Neural crest cell (in vitro differentiated cells): ENCODE data around the gene FRS3. TPM values are rescaled to one million over a fixed set of nuclear protein-coding genes. Genes with fewer than 3 reads are reported as not detected.

ENCODE experiments used
- DNase-seq: peaks from one replicate; pipeline ENCODE4 v3.0.0; 2021; ENCODE audit warnings: low read depth, mixed read lengths, low spot score
- H3K27ac Mint-ChIP-seq: one replicate; pipeline ENCODE4 v1.8.0; 2021; ENCODE audit warnings: mild to moderate bottlenecking, mixed read lengths; ENCODE audit not compliant: unreplicated experiment
- H3K27me3 Mint-ChIP-seq: 2 replicates; pipeline ENCODE4 v1.8.0; 2021; ENCODE audit warnings: low read depth, mild to moderate bottlenecking, mixed read lengths
- H3K36me3 Mint-ChIP-seq: 2 replicates; pipeline ENCODE4 v1.8.0; 2021; ENCODE audit warnings: low read depth, mild to moderate bottlenecking, mixed read lengths
- H3K4me1 Mint-ChIP-seq: 2 replicates; pipeline ENCODE4 v1.8.0; 2021; ENCODE audit warnings: mixed read lengths
- H3K4me3 Mint-ChIP-seq: one replicate; pipeline ENCODE4 v1.8.0; 2021; ENCODE audit warnings: mild to moderate bottlenecking, mixed read lengths
- H3K9me3 Mint-ChIP-seq: 2 replicates; pipeline ENCODE4 v1.8.0; 2021; ENCODE audit warnings: mixed read lengths
- CTCF ChIP-seq: fragments of 200-600 bp; sonication (generic); conservative IDR thresholded peaks from 2 replicates; pipeline ENCODE4 v1.5.0; 2021; ENCODE audit warnings: antibody characterized with exemption, mild to moderate bottlenecking
- total RNA-seq: library from RNA; stranded (reverse); gene quantifications from 2 replicates; pipeline ENCODE4 v1.2.1, GENCODE V29; 2021

Gene FRS3
- total RNA-seq, 1 donor from 2014 or later: 7.1 TPM

- H3K9me3 Mint-ChIP-seq: no peaks in the 10 kb centered on the region
- H3K4me1 Mint-ChIP-seq: peaks cover 14% of the 10 kb centered on the region
- TF ChIP-seq CTCF: peak; percentile 96
- peaks cover 32% of the 10 kb centered on the region for H3K27me3 Mint-ChIP-seq
- DNase-seq: peak; percentile 95
- H3K4me3 Mint-ChIP-seq: peak within 1 kb of the TSS; percentile 80
- H3K27ac Mint-ChIP-seq: no peak within 1 kb of the TSS
- no peaks in the 10 kb centered on the region for H3K36me3 Mint-ChIP-seq
Observed at GRCh38 chr6:41735427-41736185, 44.1 kb downstream of the FRS3 start, which contains the start of gene TFEB. TSS of gene TFEB (minus strand) at chr6:41735608. CDS start at chr6:41691213, 44,395 bp downstream.

- Mint-ChIP-seq H3K4me1 (peaks cover 14% of the 10 kb centered on the region), H3K27ac (no peak overlapping the region), H3K9me3 (no peaks in the 10 kb centered on the region), H3K4me3 (peak overlapping the region; percentile 62), H3K27me3 (peaks cover 39% of the 10 kb centered on the region), H3K36me3 (no peaks in the 10 kb centered on the region)
- TF ChIP-seq CTCF: no peak
- DNase-seq: peak; percentile 22
Observed at GRCh38 chr6:41734666-41735426, 44.9 kb downstream of the FRS3 start.

GRCh38 chr6:41733707-41734665, 45.7 kb downstream of the FRS3 start:
- H3K4me1 Mint-ChIP-seq: peaks cover 10% of the 10 kb centered on the region
- H3K4me3 Mint-ChIP-seq: peak overlapping the region; percentile 91
- TF ChIP-seq CTCF: no peak
- H3K27me3 Mint-ChIP-seq: peaks cover 39% of the 10 kb centered on the region
- H3K36me3 Mint-ChIP-seq: no peaks in the 10 kb centered on the region
- H3K9me3 Mint-ChIP-seq: no peaks in the 10 kb centered on the region
- DNase-seq: peak; percentile 39
- no peak overlapping the region for H3K27ac Mint-ChIP-seq

- DNase-seq: no peak
- H3K4me3 Mint-ChIP-seq: peak overlapping the region; percentile 91
- TF ChIP-seq CTCF: no peak
- H3K9me3 Mint-ChIP-seq: no peaks in the 10 kb centered on the region
- peaks cover 39% of the 10 kb centered on the region for H3K27me3 Mint-ChIP-seq
- H3K36me3 Mint-ChIP-seq: no peaks in the 10 kb centered on the region
- H3K27ac Mint-ChIP-seq: no peak overlapping the region
- peaks cover 9% of the 10 kb centered on the region for H3K4me1 Mint-ChIP-seq
Observed at GRCh38 chr6:41733360-41733706, 46.4 kb downstream of the FRS3 start.
